ENCODE measurements around the gene HS6ST3. TPM values are rescaled to one million over a fixed set of nuclear protein-coding genes. Genes with fewer than 3 reads are reported as not detected.
"Not testable (repeated sequence)": the region's sequence is repeated elsewhere in the genome, so short reads cannot be mapped to it uniquely, and the experiment has no call there.

The HS6ST3 gene
- total RNA-seq, 1 donor = 0.36 TPM

DNA sequence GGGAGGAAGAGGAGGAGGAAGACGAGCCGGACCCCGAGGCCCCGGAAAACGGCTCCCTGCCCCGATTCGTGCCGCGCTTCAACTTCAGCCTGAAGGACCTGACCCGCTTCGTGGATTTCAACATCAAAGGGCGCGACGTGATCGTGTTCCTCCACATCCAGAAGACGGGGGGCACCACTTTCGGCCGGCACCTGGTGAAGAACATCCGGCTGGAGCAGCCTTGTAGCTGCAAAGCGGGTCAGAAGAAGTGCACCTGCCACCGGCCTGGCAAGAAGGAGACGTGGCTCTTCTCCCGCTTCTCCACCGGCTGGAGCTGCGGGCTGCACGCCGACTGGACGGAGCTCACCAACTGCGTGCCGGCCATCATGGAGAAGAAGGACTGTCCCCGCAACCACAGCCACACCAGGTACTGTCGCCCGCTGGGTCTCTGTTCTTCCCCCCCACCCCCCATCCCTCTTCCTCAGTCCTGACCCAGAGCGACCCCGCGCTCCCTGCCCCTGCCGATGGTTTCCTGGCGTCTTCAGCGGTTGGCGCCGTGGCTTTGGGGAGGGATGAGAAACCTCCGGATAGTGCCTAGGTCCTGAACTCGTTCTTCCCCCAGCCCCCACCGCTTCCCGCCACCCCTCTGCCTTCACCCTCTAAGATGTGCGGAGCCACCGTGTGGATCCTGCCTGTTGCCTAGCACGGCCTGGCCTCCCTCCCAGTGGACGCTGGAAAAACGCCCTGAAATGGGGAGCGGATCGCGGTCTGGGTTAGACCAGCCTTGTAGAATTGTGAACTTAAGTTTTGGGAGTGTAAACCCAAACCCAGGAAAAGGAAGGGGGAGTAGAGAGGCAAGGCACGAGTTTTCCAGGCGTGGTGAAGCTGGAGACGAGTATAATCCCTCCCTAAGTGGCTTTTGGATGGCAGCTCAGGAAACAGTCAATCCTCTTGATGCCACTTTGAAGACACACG lies 1.5 kb downstream of the HS6ST3 start:
- DNase-seq (ENCODE audit: low read depth) = peak; percentile 25
- H3K4me3 ChIP-seq (ENCODE audit: low read depth, low read length) = peak overlapping the region; percentile 53
- TF ChIP-seq, protein P1, sequence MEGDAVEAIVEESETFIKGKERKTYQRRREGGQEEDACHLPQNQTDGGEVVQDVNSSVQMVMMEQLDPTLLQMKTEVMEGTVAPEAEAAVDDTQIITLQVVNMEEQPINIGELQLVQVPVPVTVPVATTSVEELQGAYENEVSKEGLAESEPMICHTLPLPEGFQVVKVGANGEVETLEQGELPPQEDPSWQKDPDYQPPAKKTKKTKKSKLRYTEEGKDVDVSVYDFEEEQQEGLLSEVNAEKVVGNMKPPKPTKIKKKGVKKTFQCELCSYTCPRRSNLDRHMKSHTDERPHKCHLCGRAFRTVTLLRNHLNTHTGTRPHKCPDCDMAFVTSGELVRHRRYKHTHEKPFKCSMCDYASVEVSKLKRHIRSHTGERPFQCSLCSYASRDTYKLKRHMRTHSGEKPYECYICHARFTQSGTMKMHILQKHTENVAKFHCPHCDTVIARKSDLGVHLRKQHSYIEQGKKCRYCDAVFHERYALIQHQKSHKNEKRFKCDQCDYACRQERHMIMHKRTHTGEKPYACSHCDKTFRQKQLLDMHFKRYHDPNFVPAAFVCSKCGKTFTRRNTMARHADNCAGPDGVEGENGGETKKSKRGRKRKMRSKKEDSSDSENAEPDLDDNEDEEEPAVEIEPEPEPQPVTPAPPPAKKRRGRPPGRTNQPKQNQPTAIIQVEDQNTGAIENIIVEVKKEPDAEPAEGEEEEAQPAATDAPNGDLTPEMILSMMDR (IDR thresholded peaks at IDR 0.05; ENCODE audit: insufficient read depth, low read length) = no peak

DNA sequence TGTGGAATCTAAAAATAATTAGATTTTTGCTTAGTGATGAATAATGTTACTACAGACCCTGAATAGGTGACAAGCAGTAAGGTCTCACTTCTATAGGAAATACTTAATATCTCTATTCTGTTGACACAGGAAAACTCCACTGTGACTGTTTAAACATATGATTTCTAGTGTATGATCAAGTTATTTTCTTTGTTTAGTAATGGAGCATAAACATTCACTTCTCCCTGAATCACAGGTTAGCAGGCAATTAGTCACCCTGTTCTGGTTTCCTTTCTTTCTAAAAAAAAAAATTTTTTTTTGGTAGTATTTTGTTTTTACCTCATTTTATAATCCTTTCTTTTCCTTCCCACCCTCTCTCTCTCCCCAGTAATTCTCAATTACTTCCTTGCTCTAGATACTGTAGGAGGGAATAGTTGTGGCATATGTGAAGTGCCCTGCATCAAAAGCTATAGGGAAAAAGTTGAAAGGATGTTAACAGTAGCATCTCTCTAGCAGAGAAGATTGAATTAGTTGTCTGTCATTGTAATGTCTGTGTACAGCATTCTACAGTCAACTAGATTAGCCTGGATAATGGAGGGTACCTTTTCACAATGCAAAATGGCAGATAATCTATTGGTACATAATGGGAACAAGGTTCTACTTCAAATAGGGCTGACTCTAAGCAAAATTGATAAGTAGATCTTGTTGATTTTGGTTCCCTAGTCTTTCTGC lies 3.5 kb downstream of the HS6ST3 start:
- no peak overlapping the region for H3K4me3 ChIP-seq (ENCODE audit: low read depth, low read length)
- no peak for DNase-seq (ENCODE audit: low read depth)
- TF ChIP-seq, protein P1 (IDR thresholded peaks at IDR 0.05; ENCODE audit: insufficient read depth, low read length) = no peak

DNA sequence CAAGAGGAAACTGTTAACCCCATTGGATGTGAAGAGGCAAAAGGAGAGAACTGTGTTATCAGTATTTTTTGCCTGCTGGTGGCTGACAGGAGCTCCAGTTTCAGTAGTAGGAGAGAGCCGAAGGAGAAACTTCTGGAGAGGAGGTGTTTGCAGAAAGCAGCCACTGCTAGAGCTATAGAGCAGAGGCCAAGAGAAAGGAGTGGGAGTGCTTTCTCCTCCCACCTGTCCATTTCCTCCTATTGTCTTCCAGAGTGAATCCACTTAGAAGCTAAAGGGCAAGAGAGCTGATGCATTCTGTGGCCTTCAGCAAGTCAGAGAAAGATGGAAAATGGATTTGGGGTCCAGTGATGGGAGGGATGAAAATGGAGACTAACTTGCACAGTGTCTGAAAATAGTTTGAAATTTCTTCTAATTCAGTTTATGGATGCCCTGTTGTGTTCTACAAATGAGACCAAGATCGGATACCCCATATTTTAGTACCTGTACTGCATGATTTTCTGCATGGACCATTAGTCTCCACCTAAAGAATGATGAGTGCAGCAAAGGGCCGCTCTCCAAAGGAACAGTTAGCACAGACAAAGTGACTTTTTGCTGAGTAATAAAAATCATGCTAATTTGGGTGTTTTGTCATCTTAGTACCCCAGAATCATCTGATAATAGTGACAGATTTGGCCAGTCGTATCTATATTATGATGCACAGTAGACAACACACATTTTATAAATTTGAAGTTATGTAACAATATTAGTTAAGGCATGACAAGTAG lies 10.7 kb downstream of the HS6ST3 start:
- no peak for DNase-seq (ENCODE audit: low read depth)
- TF ChIP-seq, protein P1 (IDR thresholded peaks at IDR 0.05; ENCODE audit: insufficient read depth, low read length) = no peak

DNA sequence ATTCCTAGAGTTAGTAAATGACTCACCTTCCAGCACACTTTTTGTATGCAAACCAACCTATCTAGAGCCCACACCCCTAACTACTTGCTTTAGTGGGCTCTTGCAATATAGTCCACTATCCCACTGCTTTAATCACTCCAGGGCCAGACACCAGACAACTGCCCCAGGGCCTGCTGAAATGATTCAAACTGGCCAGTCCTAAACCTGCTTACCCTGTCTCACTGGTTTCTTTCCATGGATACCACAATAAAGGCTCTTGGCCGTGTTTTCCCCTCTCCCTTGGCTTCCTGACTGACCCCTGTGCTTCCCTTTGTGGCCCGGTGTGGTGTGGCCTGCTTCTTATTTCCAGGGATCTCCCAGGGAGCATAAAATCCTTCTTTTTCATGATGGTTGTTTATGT lies 14.6 kb downstream of the HS6ST3 start:
- H3K4me3 ChIP-seq (ENCODE audit: low read depth, low read length) = no peak overlapping the region
- TF ChIP-seq, protein P1 (IDR thresholded peaks at IDR 0.05; ENCODE audit: insufficient read depth, low read length) = no peak
- no peak for DNase-seq (ENCODE audit: low read depth)

More for the DNA sequence above, 10.7 kb downstream of the HS6ST3 start:
- H3K4me3 ChIP-seq (ENCODE audit: low read depth, low read length) = no peak overlapping the region

DNA sequence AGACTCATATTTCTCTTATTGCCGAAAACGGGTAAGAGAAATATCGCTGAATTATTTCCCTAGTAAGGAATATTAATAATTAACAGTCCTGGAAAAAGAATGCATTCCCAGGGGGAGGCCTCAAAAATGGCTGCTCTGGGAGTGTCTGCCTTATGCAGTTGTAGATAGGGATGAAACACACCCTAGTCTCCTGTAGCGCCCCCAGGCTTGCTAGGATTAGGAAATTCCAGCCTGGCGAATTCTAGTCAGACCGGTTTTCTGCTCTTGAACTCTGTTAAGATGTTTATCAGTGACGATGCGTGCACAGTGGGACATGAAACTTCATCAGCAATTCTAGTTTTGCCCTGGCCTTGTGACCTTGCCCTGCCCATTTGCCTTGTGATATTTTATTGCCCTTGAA lies 18.2 kb downstream of the HS6ST3 start:
- DNase-seq (ENCODE audit: low read depth); H3K4me3 ChIP-seq (ENCODE audit: low read depth, low read length): not testable (repeated sequence)

DNA sequence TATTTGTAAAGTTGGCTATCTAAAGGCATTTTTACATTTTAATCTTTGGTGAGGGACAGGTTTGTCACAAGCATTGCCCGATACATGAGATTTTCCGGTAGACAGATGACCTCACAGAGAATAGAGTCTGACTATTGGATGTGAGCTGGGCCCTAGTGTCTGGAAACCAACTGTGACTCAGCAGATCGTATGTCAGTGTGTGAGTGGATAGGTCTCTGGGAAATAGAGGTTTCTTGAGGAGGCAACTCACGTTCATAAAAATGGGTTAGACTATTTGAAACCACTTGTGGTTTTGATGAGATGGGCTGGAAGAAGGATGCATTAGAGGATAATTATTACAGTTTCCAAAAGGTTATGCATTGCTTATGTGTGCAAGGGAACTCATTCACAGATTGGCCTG lies 19.2 kb downstream of the HS6ST3 start:
- no peak overlapping the region for H3K4me3 ChIP-seq (ENCODE audit: low read depth, low read length)
- DNase-seq (ENCODE audit: low read depth) = no peak
- TF ChIP-seq, protein P1 (IDR thresholded peaks at IDR 0.05; ENCODE audit: insufficient read depth, low read length) = no peak
